ENCODE measurements around the gene JAZF1. TPM values are rescaled to one million over a fixed set of nuclear protein-coding genes. Genes with fewer than 3 reads are reported as not detected.

Gene JAZF1
- total RNA-seq, 1 experiment from 2014 or later: 3.4 TPM

GRCh38 chr7:28105234-28105633 lies 75.4 kb downstream of the JAZF1 start:
- Histone ChIP-seq H3K4me2 (ENCODE audit: low read length) (no peak overlapping the region), H3K9me3 (ENCODE audit: control insufficient read depth in 1 of 2, insufficient read depth in 1 of 2, low read depth in 1 of 2, low read length in 2 of 2) (no peaks in the 10 kb centered on the region), H2AFZ (ENCODE audit: low read depth, low read length, poor library complexity, severe bottlenecking) (no peak overlapping the region), H3K9ac (ENCODE audit: low read length) (no peak overlapping the region), H3K4me1 (ENCODE audit: control insufficient read depth in 1 of 2, insufficient read depth in 2 of 2, low read length in 2 of 2) (peaks cover 29 to 47% of the 10 kb centered on the region in 2 experiments), H4K20me1 (ENCODE audit: insufficient read depth) (no peaks in the 10 kb centered on the region), H3K27ac (ENCODE audit: low read depth, low read length) (no peak overlapping the region), H3K4me3 (replicated peaks in 1 of 2; ENCODE audit: low read depth in 1 of 2, low read length in 2 of 2) (no peak overlapping the region), H3K9me2 (ENCODE audit: insufficient read depth) (no peaks in the 10 kb centered on the region), H3K79me2 (ENCODE audit: insufficient read depth, low read length) (no peaks in the 10 kb centered on the region), H3K27me3 (ENCODE audit: insufficient read depth, low read length) (no peaks in the 10 kb centered on the region), H3K36me3 (ENCODE audit: control insufficient read depth in 1 of 2, insufficient read depth in 2 of 2, low read length in 2 of 2) (no peaks in the 10 kb centered on the region)
- DNase-seq (ENCODE audit: low read depth, low spot score) (no peak), ATAC-seq (no peak)
- TF ChIP-seq JUND (IDR thresholded peaks at IDR 0.05) (no peak), EZH2phosphoT487 (IDR thresholded peaks at IDR 0.05; ENCODE audit: borderline replicate concordance) (no peak), EZH2 (IDR thresholded peaks at IDR 0.05) (no peak), POLR2AphosphoS5 (IDR thresholded peaks at IDR 0.05; ENCODE audit: low read depth, low read length) (no peak), SRF (IDR thresholded peaks at IDR 0.05; ENCODE audit: low read depth) (no peak), ATF3 (IDR thresholded peaks at IDR 0.05) (no peak), YY1 (IDR thresholded peaks at IDR 0.05; ENCODE audit: extremely low read depth, insufficient replicate concordance, low read depth, low read length) (no peak), MAX (IDR thresholded peaks at IDR 0.05) (no peak), SIN3A (IDR thresholded peaks at IDR 0.05; ENCODE audit: low read depth) (no peak), ZBTB33 (IDR thresholded peaks at IDR 0.05; ENCODE audit: extremely low read depth, insufficient replicate concordance, low read length) (no peak), EGR1 (IDR thresholded peaks at IDR 0.05; ENCODE audit: low read depth) (no peak), REST (IDR thresholded peaks at IDR 0.05; ENCODE audit: low read depth) (no peak), CEBPB (IDR thresholded peaks at IDR 0.05; ENCODE audit: low read depth) (no peak), ZFX (IDR thresholded peaks at IDR 0.05) (no peak), CBX3 (IDR thresholded peaks at IDR 0.05; ENCODE audit: low read depth) (no peak), POLR2A (IDR thresholded peaks at IDR 0.05; ENCODE audit: borderline replicate concordance, extremely low read depth, insufficient read depth, insufficient read length) (no peak)
- intact Hi-C loops (cut with micrococcal nuclease): no loop called here
- CTCF ChIA-PET: interaction anchor here (1.5 to 1.8 kb wide), 2 partner anchors 9 to 12 kb away, joined by 4 to 6 read pairs; no protein-coding TSS in a partner anchor
- no TSS peak for BruUV-seq (replicated peaks)
- RAD21 ChIA-PET (ENCODE audit: low non-redundant PET in 1 of 2, low total read pairs in 2 of 2, uncharacterized antibody in 2 of 2, unreplicated experiment in 2 of 2): no interaction called here
- POLR2A ChIA-PET: no interaction called here
